ENCODE measurements around the gene CRYL1. TPM values are rescaled to one million over a fixed set of nuclear protein-coding genes. Genes with fewer than 3 reads are reported as not detected.

CRYL1 gene
- polyA plus RNA-seq, 3 donors, result 35.0 to 70.2 (median 51.4) TPM

GRCh38 chr13:20415306-20415679 is 110.4 kb downstream of the CRYL1 start:
- TF ChIP-seq CTCF (IDR thresholded peaks at IDR 0.05), result no peak
- H3K27me3 Mint-ChIP-seq (ENCODE audit: low read depth in 3 of 3), result peaks cover 0 to 7% (median 5%) of the 10 kb centered on the region in 3 donors
- Histone ChIP-seq H3K9ac (ENCODE audit: insufficient read depth, low read length, poor library complexity, severe bottlenecking) (no peak overlapping the region), H2AFZ (ENCODE audit: insufficient read depth, low read depth, low read length, poor library complexity, severe bottlenecking) (no peak overlapping the region), H3K27me3 (ENCODE audit: control insufficient read depth in 2 of 2, insufficient read depth in 2 of 2, low read length in 2 of 2) (peaks cover 0 to 4% of the 10 kb centered on the region in 2 donors), H3K4me1 (ENCODE audit: control insufficient read depth in 1 of 2, insufficient read depth in 2 of 2, low read length in 2 of 2) (peaks cover 7 to 8% of the 10 kb centered on the region in 2 donors), H3K27ac (ENCODE audit: low read depth in 1 of 2, low read length in 2 of 2) (no peak overlapping the region), H4K20me1 (ENCODE audit: insufficient read depth, low read length) (no peaks in the 10 kb centered on the region), H3K4me3 (replicated peaks in 1 of 3; ENCODE audit: low read depth in 2 of 3, low read length in 3 of 3) (no peak overlapping the region), H3K79me2 (ENCODE audit: insufficient read depth, low read length) (no peaks in the 10 kb centered on the region), H3K4me2 (replicated peaks; ENCODE audit: extremely low read depth, low read length, poor library complexity, severe bottlenecking) (no peak overlapping the region), H3K9me3 (replicated peaks in 1 of 2; ENCODE audit: control insufficient read depth in 1 of 2, insufficient read depth in 1 of 2, low read length in 2 of 2) (peaks cover 6 to 15% of the 10 kb centered on the region in 2 donors), H3K36me3 (replicated peaks in 1 of 2; ENCODE audit: control insufficient read depth in 1 of 2, insufficient read depth in 2 of 2, low read length in 2 of 2) (no peaks in the 10 kb centered on the region)
- H3K36me3 Mint-ChIP-seq, result peaks cover 7 to 16% of the 10 kb centered on the region in 2 donors
- H3K4me1 Mint-ChIP-seq, result peaks cover 10% of the 10 kb centered on the region
- intact Hi-C loops (cut with micrococcal nuclease), result no loop called here
- 88% methylated on average over 31 of the region's 31 CpGs for WGBS (ENCODE audit: insufficient coverage)
- H3K27ac Mint-ChIP-seq, result no peak overlapping the region
- DNase-seq, result no peak
- H3K4me3 Mint-ChIP-seq, result no peak overlapping the region
- peaks cover 4 to 19% (median 9%) of the 10 kb centered on the region in 7 donors for H3K9me3 Mint-ChIP-seq

GRCh38 chr13:20414546-20415305 is 110.9 kb downstream of the CRYL1 start:
- peaks cover 4 to 19% (median 9%) of the 10 kb centered on the region in 7 donors for H3K9me3 Mint-ChIP-seq

More at GRCh38 chr13:20414546-20415305, 110.9 kb downstream of the CRYL1 start:
- Mint-ChIP-seq H3K36me3 (peaks cover 7 to 15% of the 10 kb centered on the region in 2 donors), H3K27ac (no peak overlapping the region), H3K4me3 (no peak overlapping the region), H3K27me3 (ENCODE audit: low read depth in 3 of 3) (peaks cover 0 to 6% (median 5%) of the 10 kb centered on the region in 3 donors), H3K4me1 (peaks cover 10% of the 10 kb centered on the region)
- H3K36me3 ChIP-seq (replicated peaks in 1 of 2; ENCODE audit: control insufficient read depth in 1 of 2, insufficient read depth in 2 of 2, low read length in 2 of 2), result no peaks in the 10 kb centered on the region
- peaks cover 6 to 15% of the 10 kb centered on the region in 2 donors for H3K9me3 ChIP-seq (replicated peaks in 1 of 2; ENCODE audit: control insufficient read depth in 1 of 2, insufficient read depth in 1 of 2, low read length in 2 of 2)
- H3K27ac ChIP-seq (ENCODE audit: low read depth in 1 of 2, low read length in 2 of 2), result no peak overlapping the region
- no peak for TF ChIP-seq CTCF (IDR thresholded peaks at IDR 0.05)
- no peaks in the 10 kb centered on the region for H3K79me2 ChIP-seq (ENCODE audit: insufficient read depth, low read length)
- no peak overlapping the region for H3K4me3 ChIP-seq (replicated peaks in 1 of 3; ENCODE audit: low read depth in 2 of 3, low read length in 3 of 3)
- H4K20me1 ChIP-seq (ENCODE audit: insufficient read depth, low read length), result no peaks in the 10 kb centered on the region
- H2AFZ ChIP-seq (ENCODE audit: insufficient read depth, low read depth, low read length, poor library complexity, severe bottlenecking), result no peak overlapping the region
- peaks cover 7 to 8% of the 10 kb centered on the region in 2 donors for H3K4me1 ChIP-seq (ENCODE audit: control insufficient read depth in 1 of 2, insufficient read depth in 2 of 2, low read length in 2 of 2)
- WGBS (ENCODE audit: insufficient coverage), result 74% methylated on average over 41 of the region's 45 CpGs
- DNase-seq, result no peak
- H3K9ac ChIP-seq (ENCODE audit: insufficient read depth, low read length, poor library complexity, severe bottlenecking), result no peak overlapping the region
- intact Hi-C loops (cut with micrococcal nuclease), result no loop called here
- H3K27me3 ChIP-seq (ENCODE audit: control insufficient read depth in 2 of 2, insufficient read depth in 2 of 2, low read length in 2 of 2), result peaks cover 0 to 4% of the 10 kb centered on the region in 2 donors
- no peak overlapping the region for H3K4me2 ChIP-seq (replicated peaks; ENCODE audit: extremely low read depth, low read length, poor library complexity, severe bottlenecking)
